SK-N-SH (cell line): Measurements from ENCODE around the gene ANKRD31. TPM values are rescaled to one million over a fixed set of nuclear protein-coding genes. Genes with fewer than 3 reads are reported as not detected.

Source experiments
- CTCF ChIA-PET: fragments of 300-600, 350-600 bp; formaldehyde crosslinking; extraction: SDS; loops from one replicate; lab custom pipeline; 2021; lab: Yijun Ruan, JAX
- POLR2A ChIA-PET: fragments of 350-600 bp; sonication (Branson Sonifier 250); formaldehyde crosslinking; extraction: SDS; loops from one replicate; lab custom pipeline; 2020; ENCODE audit warnings: antibody characterized with exemption, inconsistent platforms; lab: Yijun Ruan, JAX
- DNase-seq: peaks from one replicate; pipeline ENCODE4 v3.0.0; 2012
- H2AFZ ChIP-seq: fragments of 200-600 bp; sonication (generic); 2 replicates; pipeline ENCODE4 v1.8.1; 2016; ENCODE audit warnings: antibody characterized with exemption, mild to moderate bottlenecking, low read depth
- H3F3A ChIP-seq: fragments of 200-600 bp; sonication (generic); replicated peaks from 2 replicates; pipeline ENCODE3; 2016; ENCODE audit warnings: antibody characterized with exemption, mild to moderate bottlenecking; ENCODE audit not compliant: insufficient read depth
- H3K27ac ChIP-seq, 2 experiments: fragments of 200-500 bp in 1 of 2; fragments of 200-600 bp in 1 of 2; sonication (Bioruptor generic) in 1 of 2; sonication (generic), shearing (Covaris generic) in 1 of 2; 2 replicates each; pipeline versions ENCODE4 v1.5.1 to v1.6.1; 2014 to 2016; ENCODE audit warnings: low read depth in 2 of 2, inconsistent platforms in 1 of 2, low read length in 1 of 2, mild to moderate bottlenecking in 1 of 2, mixed read lengths in 1 of 2
- H3K27me3 ChIP-seq: fragments of 200-600 bp; sonication (generic), shearing (Covaris generic); 2 replicates; pipeline ENCODE4 v1.6.1; 2016; ENCODE audit warnings: mixed run types; ENCODE audit not compliant: insufficient read depth
- H3K36me3 ChIP-seq, 2 experiments: fragments of 200-500 bp in 1 of 2; fragments of 200-600 bp in 1 of 2; sonication (Bioruptor generic) in 1 of 2; sonication (generic) in 1 of 2; replicated peaks in 1 of 2; 2 replicates each; pipeline versions ENCODE3 to v1.5.1; 2014 to 2016; ENCODE audit warnings: low read length in 1 of 2, mild to moderate bottlenecking in 1 of 2; ENCODE audit not compliant: insufficient read depth in 2 of 2, control insufficient read depth in 1 of 2
- H3K4me1 ChIP-seq, 2 experiments: fragments of 200-500 bp in 1 of 2; fragments of 200-600 bp in 1 of 2; sonication (Bioruptor generic) in 1 of 2; sonication (generic), shearing (Covaris generic) in 1 of 2; 2 replicates each; pipeline versions ENCODE4 v1.5.1 to v1.6.1; 2014 to 2016; ENCODE audit warnings: low read depth in 1 of 2, low read length in 1 of 2, mixed run types in 1 of 2; ENCODE audit not compliant: insufficient read depth in 2 of 2, control insufficient read depth in 1 of 2
- H3K4me2 ChIP-seq: fragments of 200-600 bp; sonication (generic), shearing (Covaris generic); 2 replicates; pipeline ENCODE4 v1.6.1; 2017; ENCODE audit warnings: mixed run types
- H3K4me3 ChIP-seq, 2 experiments: fragments of 200-500 bp in 1 of 2; fragments of 200-600 bp in 1 of 2; sonication (Bioruptor generic) in 1 of 2; sonication (generic), shearing (Covaris generic) in 1 of 2; 2 replicates each; pipeline versions ENCODE4 v1.5.1 to v1.8.1; 2014 to 2016; ENCODE audit warnings: low read depth in 2 of 2, inconsistent platforms in 1 of 2, low read length in 1 of 2, mild to moderate bottlenecking in 1 of 2, mixed read lengths in 1 of 2, moderate library complexity in 1 of 2
- H3K79me2 ChIP-seq: fragments of 200-600 bp; sonication (generic); 2 replicates; pipeline ENCODE4 v1.8.1; 2017; ENCODE audit warnings: mild to moderate bottlenecking; ENCODE audit not compliant: insufficient read depth
- H3K9ac ChIP-seq: fragments of 200-600 bp; sonication (generic); 2 replicates; pipeline ENCODE4 v1.6.1; 2017; ENCODE audit warnings: mixed run types
- H3K9me2 ChIP-seq: fragments of 200-600 bp; sonication (generic); 2 replicates; pipeline ENCODE4 v1.6.1; 2017; ENCODE audit warnings: mixed run types
- H3K9me3 ChIP-seq: fragments of 200-600 bp; sonication (generic); 2 replicates; pipeline ENCODE4 v1.6.1; 2017; ENCODE audit warnings: mixed run types, mild to moderate bottlenecking, moderate library complexity
- H4K20me1 ChIP-seq: fragments of 200-600 bp; sonication (generic); 2 replicates; pipeline ENCODE4 v1.6.1; 2017; ENCODE audit warnings: mild to moderate bottlenecking, mixed run types; ENCODE audit not compliant: insufficient read depth
- CHD2 ChIP-seq: fragments of 150-350 bp; IDR thresholded peaks from 2 replicates; pipeline ENCODE4 v1.6.1; 2018; ENCODE audit warnings: low read length; ENCODE audit not compliant: partially characterized antibody
- EZH2phosphoT487 ChIP-seq: fragments of 200-600 bp; sonication (generic); IDR thresholded peaks from 2 replicates; pipeline ENCODE4 v1.6.1; 2017; ENCODE audit warnings: low read depth, mixed run types, mild to moderate bottlenecking, antibody characterized with exemption, moderate library complexity, borderline replicate concordance
- FOSL2 ChIP-seq: IDR thresholded peaks from 2 replicates; pipeline ENCODE4 v1.4.0; 2012; ENCODE audit warnings: low read depth, mild to moderate bottlenecking, moderate library complexity, borderline replicate concordance
- FOXJ3 ChIP-seq: sonication (generic); formaldehyde crosslinking; IDR thresholded peaks from 2 replicates; pipeline ENCODE4 v1.5.1; 2020; ENCODE audit warnings: mild to moderate bottlenecking, missing genetic modification reagents
- FOXM1 ChIP-seq: IDR thresholded peaks from 2 replicates; pipeline ENCODE4 v1.4.0; 2012; ENCODE audit warnings: low read depth, mild to moderate bottlenecking
- GABPA ChIP-seq: IDR thresholded peaks from 2 replicates; pipeline ENCODE4 v1.4.0; 2012; ENCODE audit warnings: low read depth, mild to moderate bottlenecking
- GATA2 ChIP-seq: sonication (generic); formaldehyde crosslinking; IDR thresholded peaks from 2 replicates; pipeline ENCODE4 v1.5.0; 2020; ENCODE audit warnings: mild to moderate bottlenecking, missing genetic modification reagents
- MEF2A ChIP-seq: IDR thresholded peaks from 2 replicates; pipeline ENCODE4 v1.4.0; 2012; ENCODE audit warnings: low read depth, borderline replicate concordance
- MXI1 ChIP-seq: IDR thresholded peaks from 2 replicates; pipeline ENCODE4 v1.6.1; 2012; ENCODE audit warnings: mild to moderate bottlenecking, low read depth, low read length, improper control_type of control experiment
- NFIC ChIP-seq: IDR thresholded peaks from 2 replicates; pipeline ENCODE4 v1.4.0; 2012; ENCODE audit warnings: borderline replicate concordance
- POLR2AphosphoS5 ChIP-seq: IDR thresholded peaks from 2 replicates; pipeline ENCODE4 v1.6.1; 2012; ENCODE audit warnings: low read depth, low read length
- RAD21 ChIP-seq: IDR thresholded peaks from 2 replicates; pipeline ENCODE4 v1.6.1; 2012; ENCODE audit warnings: mild to moderate bottlenecking, low read length
- RCOR1 ChIP-seq: fragments of 150-350 bp; IDR thresholded peaks from 2 replicates; pipeline ENCODE4 v1.6.1; 2017; ENCODE audit warnings: antibody characterized with exemption, low read length
- SIN3A ChIP-seq: IDR thresholded peaks from 2 replicates; pipeline ENCODE4 v1.6.1; 2012; ENCODE audit warnings: low read depth, mild to moderate bottlenecking, low read length, moderate library complexity, borderline replicate concordance
- TCF12 ChIP-seq: IDR thresholded peaks from 2 replicates; pipeline ENCODE4 v1.4.0; 2012
- TEAD4 ChIP-seq: IDR thresholded peaks from 2 replicates; pipeline ENCODE4 v1.4.0; 2012; ENCODE audit warnings: mild to moderate bottlenecking, borderline replicate concordance; ENCODE audit not compliant: insufficient read depth
- polyA plus RNA-seq, 3 experiments: library from polyadenylated mRNA; depleted of rRNA; stranded (reverse); fragments of >200 nt; gene quantifications; 2 replicates each; pipeline ENCODE4 v1.2.3, GENCODE V29; 2012
- TF ChIP-seq, protein P1 (sequence below): IDR thresholded peaks from 2 replicates; pipeline ENCODE4; 2012
- TF ChIP-seq, protein P2 (sequence below): IDR thresholded peaks from 2 replicates; pipeline ENCODE4 v1.6.1; 2012; ENCODE audit warnings: mild to moderate bottlenecking, low read depth, low read length, moderate library complexity
- TF ChIP-seq, protein P3 (sequence below): IDR thresholded peaks from 2 replicates; pipeline ENCODE4 v1.4.0; 2012; ENCODE audit warnings: low read depth
- TF ChIP-seq, protein P4 (sequence below): IDR thresholded peaks from 2 replicates; pipeline ENCODE4 v1.4.0; 2012; ENCODE audit warnings: low read depth, borderline replicate concordance
- TF ChIP-seq, protein P5 (sequence below): fragments of 150-350 bp; IDR thresholded peaks from 2 replicates; pipeline ENCODE4 v1.6.1; 2017; ENCODE audit warnings: antibody characterized with exemption, low read length, low read depth, borderline replicate concordance

The ANKRD31 gene
- polyA plus RNA-seq, 1 of the 3 experiments (the other 2 are of a cell fraction), result 0.05 TPM

DNA sequence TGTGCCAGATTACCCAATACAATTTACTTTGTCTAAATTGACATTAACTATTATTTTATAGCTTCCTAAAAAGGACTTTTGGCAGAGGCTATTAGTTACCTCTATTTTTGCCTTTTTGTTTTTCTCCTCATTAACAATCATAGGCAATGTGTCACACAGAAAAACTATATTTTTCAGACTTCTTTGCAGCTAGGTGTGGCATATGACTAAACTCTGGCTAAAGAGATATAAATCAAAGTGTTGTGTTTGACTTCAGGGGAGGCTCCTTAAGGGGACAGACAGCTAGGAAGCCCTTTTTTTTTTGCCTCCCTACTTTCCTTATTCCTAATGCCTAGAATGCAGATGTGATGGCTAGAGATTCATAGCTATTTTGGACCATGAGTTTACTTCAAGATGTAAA, 164.6 kb downstream of the ANKRD31 start:
- no peak for TF ChIP-seq NFIC
- no peak for TF ChIP-seq TEAD4
- no peak for TF ChIP-seq FOXM1
- no peak for TF ChIP-seq GATA2
- TF ChIP-seq, protein P1, sequence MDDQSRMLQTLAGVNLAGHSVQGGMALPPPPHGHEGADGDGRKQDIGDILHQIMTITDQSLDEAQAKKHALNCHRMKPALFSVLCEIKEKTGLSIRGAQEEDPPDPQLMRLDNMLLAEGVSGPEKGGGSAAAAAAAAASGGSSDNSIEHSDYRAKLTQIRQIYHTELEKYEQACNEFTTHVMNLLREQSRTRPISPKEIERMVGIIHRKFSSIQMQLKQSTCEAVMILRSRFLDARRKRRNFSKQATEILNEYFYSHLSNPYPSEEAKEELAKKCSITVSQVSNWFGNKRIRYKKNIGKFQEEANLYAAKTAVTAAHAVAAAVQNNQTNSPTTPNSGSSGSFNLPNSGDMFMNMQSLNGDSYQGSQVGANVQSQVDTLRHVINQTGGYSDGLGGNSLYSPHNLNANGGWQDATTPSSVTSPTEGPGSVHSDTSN, result no peak
- TF ChIP-seq, protein P2, sequence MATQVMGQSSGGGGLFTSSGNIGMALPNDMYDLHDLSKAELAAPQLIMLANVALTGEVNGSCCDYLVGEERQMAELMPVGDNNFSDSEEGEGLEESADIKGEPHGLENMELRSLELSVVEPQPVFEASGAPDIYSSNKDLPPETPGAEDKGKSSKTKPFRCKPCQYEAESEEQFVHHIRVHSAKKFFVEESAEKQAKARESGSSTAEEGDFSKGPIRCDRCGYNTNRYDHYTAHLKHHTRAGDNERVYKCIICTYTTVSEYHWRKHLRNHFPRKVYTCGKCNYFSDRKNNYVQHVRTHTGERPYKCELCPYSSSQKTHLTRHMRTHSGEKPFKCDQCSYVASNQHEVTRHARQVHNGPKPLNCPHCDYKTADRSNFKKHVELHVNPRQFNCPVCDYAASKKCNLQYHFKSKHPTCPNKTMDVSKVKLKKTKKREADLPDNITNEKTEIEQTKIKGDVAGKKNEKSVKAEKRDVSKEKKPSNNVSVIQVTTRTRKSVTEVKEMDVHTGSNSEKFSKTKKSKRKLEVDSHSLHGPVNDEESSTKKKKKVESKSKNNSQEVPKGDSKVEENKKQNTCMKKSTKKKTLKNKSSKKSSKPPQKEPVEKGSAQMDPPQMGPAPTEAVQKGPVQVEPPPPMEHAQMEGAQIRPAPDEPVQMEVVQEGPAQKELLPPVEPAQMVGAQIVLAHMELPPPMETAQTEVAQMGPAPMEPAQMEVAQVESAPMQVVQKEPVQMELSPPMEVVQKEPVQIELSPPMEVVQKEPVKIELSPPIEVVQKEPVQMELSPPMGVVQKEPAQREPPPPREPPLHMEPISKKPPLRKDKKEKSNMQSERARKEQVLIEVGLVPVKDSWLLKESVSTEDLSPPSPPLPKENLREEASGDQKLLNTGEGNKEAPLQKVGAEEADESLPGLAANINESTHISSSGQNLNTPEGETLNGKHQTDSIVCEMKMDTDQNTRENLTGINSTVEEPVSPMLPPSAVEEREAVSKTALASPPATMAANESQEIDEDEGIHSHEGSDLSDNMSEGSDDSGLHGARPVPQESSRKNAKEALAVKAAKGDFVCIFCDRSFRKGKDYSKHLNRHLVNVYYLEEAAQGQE, result no peak
- no peak for TF ChIP-seq CHD2
- no peak for TF ChIP-seq EZH2phosphoT487
- no peak for TF ChIP-seq FOXJ3 (CRISPR knock-in tag)
- TF ChIP-seq, protein P3, sequence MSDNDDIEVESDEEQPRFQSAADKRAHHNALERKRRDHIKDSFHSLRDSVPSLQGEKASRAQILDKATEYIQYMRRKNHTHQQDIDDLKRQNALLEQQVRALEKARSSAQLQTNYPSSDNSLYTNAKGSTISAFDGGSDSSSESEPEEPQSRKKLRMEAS, result no peak
- TF ChIP-seq POLR2AphosphoS5, result no peak
- no peak for TF ChIP-seq RCOR1
- ChIA-PET POLR2A (no interaction called here), CTCF (interaction anchor here (0.8 to 3.2 kb wide), 4 partner anchors 12 to 80 kb away, joined by 4 to 11 read pairs (median 4); no protein-coding TSS in a partner anchor)
- H3K27ac ChIP-seq, result no peak overlapping the region
- H3K4me1 ChIP-seq, result no peaks in the 10 kb centered on the region
- no peaks in the 10 kb centered on the region for H3F3A ChIP-seq
- DNase-seq, result no peak
- no peak overlapping the region for H3K9ac ChIP-seq
- no peak overlapping the region for H3K4me3 ChIP-seq
- no peak overlapping the region for H3K4me2 ChIP-seq
- H3K9me2 ChIP-seq, result no peaks in the 10 kb centered on the region
- H3K79me2 ChIP-seq, result no peaks in the 10 kb centered on the region
- no peaks in the 10 kb centered on the region; the same call in 1 of the 2 replicates for H3K27me3 ChIP-seq
- no peaks in the 10 kb centered on the region for H3K36me3 ChIP-seq
- H4K20me1 ChIP-seq, result no peaks in the 10 kb centered on the region
- no peaks in the 10 kb centered on the region for H3K9me3 ChIP-seq
- no peak overlapping the region for H2AFZ ChIP-seq

DNA sequence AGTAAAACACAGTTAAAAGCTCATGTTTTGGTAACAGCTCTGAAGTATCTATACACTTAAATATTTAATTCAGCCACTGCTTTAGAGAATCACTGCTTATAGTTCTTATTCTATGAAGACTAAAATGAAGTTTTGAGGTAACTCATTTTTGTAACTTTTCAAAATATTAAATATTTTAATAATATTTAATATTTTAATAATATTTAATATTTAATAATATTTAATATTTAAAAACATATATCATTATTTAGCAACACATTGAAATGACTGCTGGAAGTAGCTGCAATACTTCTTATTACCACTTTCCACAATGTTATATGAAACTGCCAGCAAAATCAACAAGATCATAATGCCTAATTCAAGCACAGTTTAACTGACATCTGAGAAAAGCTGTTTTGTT, 165.6 kb downstream of the ANKRD31 start:
- H3K9me3 ChIP-seq, result no peaks in the 10 kb centered on the region
- no peak for DNase-seq
- no peak overlapping the region for H3K27ac ChIP-seq
- H3K27me3 ChIP-seq, result no peaks in the 10 kb centered on the region; the same call in 1 of the 2 replicates
- H3K4me2 ChIP-seq, result no peak overlapping the region
- no peak overlapping the region for H2AFZ ChIP-seq
- H4K20me1 ChIP-seq, result no peaks in the 10 kb centered on the region
- H3F3A ChIP-seq, result no peaks in the 10 kb centered on the region
- no peaks in the 10 kb centered on the region for H3K36me3 ChIP-seq
- H3K79me2 ChIP-seq, result no peaks in the 10 kb centered on the region
- H3K4me1 ChIP-seq, result no peaks in the 10 kb centered on the region
- no peak overlapping the region for H3K4me3 ChIP-seq
- H3K9ac ChIP-seq, result no peak overlapping the region
- no peaks in the 10 kb centered on the region for H3K9me2 ChIP-seq
- ChIA-PET CTCF (interaction anchor here (1.7 to 3.2 kb wide), 2 partner anchors 13 to 21 kb away, joined by 5 to 11 read pairs; no protein-coding TSS in a partner anchor), POLR2A (no interaction called here)
- TF ChIP-seq, protein P3, result no peak
- TF ChIP-seq RAD21, result no peak
- TF ChIP-seq POLR2AphosphoS5, result no peak
- TF ChIP-seq MXI1, result no peak
- no peak for TF ChIP-seq RCOR1
- TF ChIP-seq TEAD4, result no peak
- TF ChIP-seq TCF12, result no peak
- TF ChIP-seq FOXM1, result no peak
- TF ChIP-seq, protein P4, sequence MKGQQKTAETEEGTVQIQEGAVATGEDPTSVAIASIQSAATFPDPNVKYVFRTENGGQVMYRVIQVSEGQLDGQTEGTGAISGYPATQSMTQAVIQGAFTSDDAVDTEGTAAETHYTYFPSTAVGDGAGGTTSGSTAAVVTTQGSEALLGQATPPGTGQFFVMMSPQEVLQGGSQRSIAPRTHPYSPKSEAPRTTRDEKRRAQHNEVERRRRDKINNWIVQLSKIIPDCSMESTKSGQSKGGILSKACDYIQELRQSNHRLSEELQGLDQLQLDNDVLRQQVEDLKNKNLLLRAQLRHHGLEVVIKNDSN, result no peak
- TF ChIP-seq GABPA, result no peak
- no peak for TF ChIP-seq CHD2
- TF ChIP-seq, protein P5, sequence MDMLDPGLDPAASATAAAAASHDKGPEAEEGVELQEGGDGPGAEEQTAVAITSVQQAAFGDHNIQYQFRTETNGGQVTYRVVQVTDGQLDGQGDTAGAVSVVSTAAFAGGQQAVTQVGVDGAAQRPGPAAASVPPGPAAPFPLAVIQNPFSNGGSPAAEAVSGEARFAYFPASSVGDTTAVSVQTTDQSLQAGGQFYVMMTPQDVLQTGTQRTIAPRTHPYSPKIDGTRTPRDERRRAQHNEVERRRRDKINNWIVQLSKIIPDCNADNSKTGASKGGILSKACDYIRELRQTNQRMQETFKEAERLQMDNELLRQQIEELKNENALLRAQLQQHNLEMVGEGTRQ, result no peak
- no peak for TF ChIP-seq GATA2
- no peak for TF ChIP-seq NFIC
- no peak for TF ChIP-seq SIN3A
- no peak for TF ChIP-seq MEF2A
- no peak for TF ChIP-seq FOSL2
- no peak for TF ChIP-seq FOXJ3 (CRISPR knock-in tag)
